ENCODE measurements around the gene ZNF467. TPM values are rescaled to one million over a fixed set of nuclear protein-coding genes. Genes with fewer than 3 reads are reported as not detected.

The ZNF467 gene
- total RNA-seq (1 to 10 TPM; 2.6 to 9.5 (median 5.1) TPM), polyA plus RNA-seq (1 to 10 TPM; 3.6 to 4.7 TPM)
- long read RNA-seq, donor 1, partial matches to known transcripts: 0 of 9 reads
- long read RNA-seq, donor 1, other reads (novel, unspliced or antisense): 8 of 9 reads
- long read RNA-seq, donor 2, partial matches to known transcripts: 0 of 6 reads
- long read RNA-seq, donor 2, other reads (novel, unspliced or antisense): 6 of 6 reads
- long read RNA-seq, donor 3, partial matches to known transcripts: 0 of 3 reads
- long read RNA-seq, donor 3, other reads (novel, unspliced or antisense): 2 of 3 reads

- ATAC-seq (peak in 3 of 4 donors; percentile 1 to 4 (median 2)), DNase-seq (peak; percentile 80 to 89 (median 87))
- H3K4me3 ChIP-seq: peak within 1 kb of the TSS; percentile 57 to 89 (median 64)
- no peaks in the 10 kb centered on the region for H3K27me3 ChIP-seq
- no peaks in the 10 kb centered on the region for H3K9me3 ChIP-seq
- peaks cover 0 to 17% (median 2%) of the 10 kb centered on the region in 9 donors for H3K36me3 ChIP-seq
- intact Hi-C loops (cut with DNase I): loop anchor here in 4 of 10 donors (2.0 to 10.0 kb wide), 4 partner anchors 61 to 99 kb away; partner anchors contain the start of genes ZNF862 (in 4 of the 4) and ATP6V0E2 (in 1 of the 4)
- peak within 1 kb of the TSS; percentile 51 to 86 (median 77) for H3K27ac ChIP-seq
- peaks cover 0 to 53% (median 30%) of the 10 kb centered on the region in 12 donors for H3K4me1 ChIP-seq
- TF ChIP-seq POLR2A (IDR thresholded peaks at IDR 0.05): peak in 1 of 2 donors; percentile 41
- TF ChIP-seq, protein P1, sequence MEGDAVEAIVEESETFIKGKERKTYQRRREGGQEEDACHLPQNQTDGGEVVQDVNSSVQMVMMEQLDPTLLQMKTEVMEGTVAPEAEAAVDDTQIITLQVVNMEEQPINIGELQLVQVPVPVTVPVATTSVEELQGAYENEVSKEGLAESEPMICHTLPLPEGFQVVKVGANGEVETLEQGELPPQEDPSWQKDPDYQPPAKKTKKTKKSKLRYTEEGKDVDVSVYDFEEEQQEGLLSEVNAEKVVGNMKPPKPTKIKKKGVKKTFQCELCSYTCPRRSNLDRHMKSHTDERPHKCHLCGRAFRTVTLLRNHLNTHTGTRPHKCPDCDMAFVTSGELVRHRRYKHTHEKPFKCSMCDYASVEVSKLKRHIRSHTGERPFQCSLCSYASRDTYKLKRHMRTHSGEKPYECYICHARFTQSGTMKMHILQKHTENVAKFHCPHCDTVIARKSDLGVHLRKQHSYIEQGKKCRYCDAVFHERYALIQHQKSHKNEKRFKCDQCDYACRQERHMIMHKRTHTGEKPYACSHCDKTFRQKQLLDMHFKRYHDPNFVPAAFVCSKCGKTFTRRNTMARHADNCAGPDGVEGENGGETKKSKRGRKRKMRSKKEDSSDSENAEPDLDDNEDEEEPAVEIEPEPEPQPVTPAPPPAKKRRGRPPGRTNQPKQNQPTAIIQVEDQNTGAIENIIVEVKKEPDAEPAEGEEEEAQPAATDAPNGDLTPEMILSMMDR (IDR thresholded peaks at IDR 0.05): no peak
- WGBS, 4 donors: 2 to 4% (median 3%) methylated on average over 38 to 57 of the region's 57 CpGs
Observed at GRCh38 chr7:149773446-149774236, at the start of gene ZNF467. TSS of gene ZNF467 (minus strand) at chr7:149773588. CDS start at chr7:149771032, 2,556 bp downstream.

- intact Hi-C loops (cut with DNase I): no loop called here
- H3K36me3 ChIP-seq: no peaks in the 10 kb centered on the region
- H3K4me3 ChIP-seq: no peak overlapping the region
- DNase-seq: peak in 3 of 5 donors; percentile 21 to 62 (median 23)
- WGBS, 4 donors: 49 to 68% (median 61%) methylated on average over 7 to 22 of the region's 22 CpGs
- no peaks in the 10 kb centered on the region for H3K4me1 ChIP-seq
- no peaks in the 10 kb centered on the region for H3K27me3 ChIP-seq
- H3K27ac ChIP-seq: no peak overlapping the region
- TF ChIP-seq, protein P1 (IDR thresholded peaks at IDR 0.05): no peak
- TF ChIP-seq POLR2A (IDR thresholded peaks at IDR 0.05): no peak
- no peaks in the 10 kb centered on the region for H3K9me3 ChIP-seq
- ATAC-seq: no peak
Observed at GRCh38 chr7:149822353-149822943, 49.1 kb upstream of the ZNF467 start.

- WGBS, 4 donors: 87 to 93% (median 91%) methylated on average over 27 to 30 of the region's 30 CpGs
- DNase-seq (peak in 3 of 5 donors; percentile 13 to 29 (median 21)), ATAC-seq (no peak)
- Histone ChIP-seq H3K27ac (no peak overlapping the region), H3K4me3 (no peak overlapping the region), H3K27me3 (no peaks in the 10 kb centered on the region), H3K9me3 (no peaks in the 10 kb centered on the region), H3K36me3 (no peaks in the 10 kb centered on the region), H3K4me1 (no peaks in the 10 kb centered on the region)
- TF ChIP-seq, protein P1 (IDR thresholded peaks at IDR 0.05): no peak
- no peak for TF ChIP-seq POLR2A (IDR thresholded peaks at IDR 0.05)
- intact Hi-C loops (cut with DNase I): no loop called here
Observed at GRCh38 chr7:149821191-149822148, 48.1 kb upstream of the ZNF467 start.
